Nephron (organoid): ENCODE measurements around the gene EXD2.
"Not testable (repeated sequence)": the region's sequence is repeated elsewhere in the genome, so short reads cannot be mapped to it uniquely, and the experiment has no call there.

Source experiments
- H3K27ac Mint-ChIP-seq, 3 experiments: 2 replicates each; pipeline ENCODE4 v1.8.0; 2020; ENCODE audit warnings: mixed read lengths in 3 of 3, mild to moderate bottlenecking in 2 of 3, moderate library complexity in 1 of 3
- H3K27me3 Mint-ChIP-seq: 2 replicates; pipeline ENCODE4 v1.8.0; 2021; ENCODE audit warnings: low read depth, mild to moderate bottlenecking, moderate library complexity, mixed read lengths
- H3K36me3 Mint-ChIP-seq: 2 replicates; pipeline ENCODE4 v1.8.0; 2020; ENCODE audit warnings: low read depth, mixed read lengths
- H3K4me1 Mint-ChIP-seq: 2 replicates; pipeline ENCODE4 v1.8.0; 2020; ENCODE audit warnings: mixed read lengths
- H3K4me3 Mint-ChIP-seq, 3 experiments: 2 replicates each; pipeline ENCODE4 v1.8.0; 2020; ENCODE audit warnings: mild to moderate bottlenecking in 3 of 3, mixed read lengths in 3 of 3, moderate library complexity in 2 of 3
- H3K9me3 Mint-ChIP-seq: 2 replicates; pipeline ENCODE4 v1.8.0; 2020; ENCODE audit warnings: mixed read lengths
- CTCF ChIP-seq, 3 experiments: fragments of 200-600 bp; sonication (generic); IDR thresholded peaks; one replicate each; pipeline ENCODE4 v1.5.0; 2021; ENCODE audit warnings: antibody characterized with exemption in 3 of 3; ENCODE audit not compliant: unreplicated experiment in 3 of 3

Gene EXD2

DNA sequence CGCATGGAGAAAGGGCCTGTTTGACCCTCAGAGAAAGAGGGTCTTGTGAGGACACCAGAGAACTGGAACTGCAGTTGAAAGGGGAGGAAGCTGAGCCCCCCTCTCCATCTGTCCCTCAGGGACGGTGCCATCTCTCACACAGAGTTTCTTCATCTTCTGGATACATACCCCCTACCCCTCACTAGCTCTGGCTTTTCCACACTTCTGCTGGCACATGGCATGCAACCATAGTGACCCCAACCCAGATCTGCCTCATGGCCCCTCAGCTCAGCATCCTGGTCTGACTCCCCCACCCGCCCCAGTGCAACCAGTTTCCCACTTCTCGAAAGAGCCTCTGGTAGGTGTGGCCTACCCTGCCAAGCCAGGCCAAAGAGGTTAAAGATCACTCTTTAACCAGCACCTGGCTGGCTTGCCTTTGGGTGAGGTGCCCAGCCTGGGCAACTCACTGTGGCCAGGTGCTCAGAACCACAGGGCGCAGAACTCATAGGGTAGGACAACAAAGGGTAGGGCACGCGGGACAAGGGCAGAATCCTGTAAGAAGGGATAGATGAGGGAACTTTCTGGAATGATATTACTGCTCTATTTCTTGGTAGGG is 94.5 kb downstream of the EXD2 start:
- TF ChIP-seq CTCF (IDR thresholded peaks at IDR 0.05; ENCODE audit: unreplicated experiment in 3 of 3), result no peak
- Mint-ChIP-seq H3K27me3 (peaks cover 16% of the 10 kb centered on the region), H3K4me1 (peaks cover 27% of the 10 kb centered on the region), H3K4me3 (no peak overlapping the region), H3K9me3 (no peaks in the 10 kb centered on the region), H3K27ac (no peak overlapping the region), H3K36me3 (no peaks in the 10 kb centered on the region)

DNA sequence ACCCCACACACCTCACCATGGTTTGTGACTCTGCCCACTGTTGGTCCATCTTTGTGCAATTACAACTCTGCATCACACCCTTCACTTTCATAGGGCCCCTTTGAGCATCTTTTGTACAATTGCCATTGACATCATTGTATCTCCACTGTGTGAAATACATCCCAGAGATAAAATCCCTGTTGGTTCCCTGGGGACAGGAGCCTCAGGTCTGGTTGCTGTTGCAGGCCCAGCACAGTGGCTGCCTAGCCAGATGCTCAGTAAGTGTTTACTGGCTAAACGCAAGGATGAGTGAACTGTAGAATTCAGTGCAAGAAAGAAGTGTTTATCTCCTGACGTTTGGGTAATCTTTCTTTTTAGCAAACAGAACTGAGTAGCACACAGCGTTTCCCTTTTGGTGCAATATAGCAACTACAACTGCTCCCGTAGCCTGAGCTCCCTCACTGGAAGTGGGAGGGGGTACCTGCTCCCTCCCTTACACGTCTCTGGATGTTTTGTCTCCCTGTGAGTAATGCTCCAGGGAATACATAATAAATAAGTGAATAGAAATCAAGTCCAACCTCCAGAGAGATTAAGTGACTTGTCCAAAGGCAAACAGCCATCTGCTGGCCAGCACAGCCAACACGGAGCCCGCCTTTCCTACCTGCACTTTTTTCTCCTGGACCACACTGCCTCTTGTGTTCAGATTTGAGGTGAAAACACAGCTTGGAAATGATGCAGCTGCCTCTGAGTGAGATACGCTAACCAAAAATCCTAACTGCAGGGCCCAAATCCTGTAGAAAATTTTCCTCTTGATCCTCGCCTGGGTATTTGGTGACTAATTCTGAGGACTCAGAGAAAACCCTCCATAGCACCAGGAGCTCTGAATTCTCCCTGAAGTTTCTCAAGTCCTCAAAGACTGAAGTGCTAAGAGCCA is 96.1 kb downstream of the EXD2 start:
- TF ChIP-seq CTCF (IDR thresholded peaks at IDR 0.05; ENCODE audit: unreplicated experiment in 3 of 3), result no peak
- H3K27ac Mint-ChIP-seq, result peak overlapping the region; percentile 39 to 84 (median 68)
- no peaks in the 10 kb centered on the region for H3K36me3 Mint-ChIP-seq
- H3K9me3 Mint-ChIP-seq, result no peaks in the 10 kb centered on the region
- H3K4me3 Mint-ChIP-seq, result no peak overlapping the region
- peaks cover 28% of the 10 kb centered on the region for H3K4me1 Mint-ChIP-seq
- H3K27me3 Mint-ChIP-seq, result peaks cover 16% of the 10 kb centered on the region

GRCh38 chr14:69288011-69288771 is 96.9 kb downstream of the EXD2 start:
- H3K36me3 Mint-ChIP-seq, result no peaks in the 10 kb centered on the region
- peak in 1 of 3 experiments; percentile 31 for TF ChIP-seq CTCF (IDR thresholded peaks at IDR 0.05; ENCODE audit: unreplicated experiment in 3 of 3)
- H3K27me3 Mint-ChIP-seq, result peaks cover 16% of the 10 kb centered on the region
- no peak overlapping the region for H3K4me3 Mint-ChIP-seq
- peaks cover 33% of the 10 kb centered on the region for H3K4me1 Mint-ChIP-seq
- H3K9me3 Mint-ChIP-seq, result no peaks in the 10 kb centered on the region
- H3K27ac Mint-ChIP-seq, result peak overlapping the region; percentile 39 to 84 (median 68)

GRCh38 chr14:69288956-69289705 is 97.8 kb downstream of the EXD2 start:
- Mint-ChIP-seq H3K4me3 (no peak overlapping the region), H3K4me1 (peaks cover 33% of the 10 kb centered on the region), H3K9me3 (no peaks in the 10 kb centered on the region), H3K27ac (no peak overlapping the region), H3K36me3 (no peaks in the 10 kb centered on the region), H3K27me3 (peaks cover 15% of the 10 kb centered on the region)
- no peak for TF ChIP-seq CTCF (IDR thresholded peaks at IDR 0.05; ENCODE audit: unreplicated experiment in 3 of 3)

DNA sequence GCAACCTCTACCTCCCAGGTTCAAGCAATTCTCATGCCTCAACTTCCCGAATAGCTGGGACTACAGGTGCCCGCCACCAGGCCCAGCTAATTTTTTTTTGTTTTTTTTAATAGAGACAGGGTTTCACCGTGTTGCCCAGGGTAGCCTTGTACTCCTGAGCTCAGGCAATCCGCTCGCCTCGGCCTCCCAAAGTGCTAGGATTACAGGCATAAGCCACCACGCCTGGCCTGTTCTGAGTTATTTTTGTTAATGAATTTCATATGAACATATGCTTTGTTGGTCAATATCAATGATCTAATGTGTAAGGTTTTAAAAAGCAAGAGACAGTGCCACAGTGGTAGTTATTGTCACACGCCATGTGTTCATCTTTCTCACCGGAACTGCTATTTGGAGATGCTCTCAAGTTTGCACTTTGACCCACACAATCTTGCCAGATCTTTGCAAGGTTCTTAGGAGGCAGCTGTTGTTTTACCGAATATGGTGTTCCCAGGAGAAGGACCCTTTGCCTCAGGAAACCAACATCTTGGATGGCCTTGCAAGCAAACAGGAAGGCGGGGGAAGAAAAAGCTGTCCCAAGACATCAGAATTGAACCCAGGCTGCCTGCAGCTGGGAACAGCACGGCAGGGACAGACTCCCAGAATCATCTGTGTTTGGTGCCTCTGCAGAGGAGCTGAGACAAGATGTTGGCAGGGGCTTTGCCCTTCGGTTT is 98.7 kb downstream of the EXD2 start:
- H3K4me3 Mint-ChIP-seq, result no peak overlapping the region
- no peak for TF ChIP-seq CTCF (IDR thresholded peaks at IDR 0.05; ENCODE audit: unreplicated experiment in 3 of 3)
- no peaks in the 10 kb centered on the region for H3K9me3 Mint-ChIP-seq
- H3K27ac Mint-ChIP-seq, result peak overlapping the region in 2 of 3 experiments; percentile 25 to 32
- H3K27me3 Mint-ChIP-seq, result peaks cover 10% of the 10 kb centered on the region
- no peaks in the 10 kb centered on the region for H3K36me3 Mint-ChIP-seq
- peaks cover 33% of the 10 kb centered on the region for H3K4me1 Mint-ChIP-seq

DNA sequence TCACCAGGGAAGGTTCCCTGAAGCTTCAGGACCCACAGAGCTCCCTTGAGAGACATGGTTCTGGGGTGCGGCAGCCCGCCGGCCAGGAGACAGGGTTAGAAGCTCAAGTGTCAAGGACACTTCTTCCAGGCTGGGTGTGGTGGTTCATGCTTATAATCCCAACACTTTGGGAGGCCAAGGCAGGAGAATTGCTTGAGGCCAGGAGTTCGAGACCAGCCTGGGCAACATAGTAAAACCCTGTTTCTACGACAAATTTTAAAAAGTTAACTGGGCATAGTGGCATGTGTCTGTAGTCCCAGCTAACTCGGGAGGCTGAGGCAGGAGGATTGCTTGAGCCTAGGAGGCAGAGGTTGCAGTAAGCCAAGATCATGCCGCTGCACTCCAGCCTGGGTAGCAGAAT is 99.6 kb downstream of the EXD2 start:
- not testable (repeated sequence) for H3K27me3 Mint-ChIP-seq, H3K36me3 Mint-ChIP-seq, H3K27ac Mint-ChIP-seq, H3K4me3 Mint-ChIP-seq, H3K9me3 Mint-ChIP-seq
- peaks cover 33% of the 10 kb centered on the region for H3K4me1 Mint-ChIP-seq
